Measurements from ENCODE around the gene SIVA1.

SIVA1 gene

GRCh38 chr14:104782808-104783139, 29.8 kb downstream of the SIVA1 start:
- no peaks in the 10 kb centered on the region for H3K9me3 ChIP-seq (ENCODE audit: severe bottlenecking)
- peaks cover 42% of the 10 kb centered on the region for H3K36me3 ChIP-seq (ENCODE audit: low read depth)
- ATAC-seq (ENCODE audit: low read depth), result no peak
- no peaks in the 10 kb centered on the region for H3K27me3 ChIP-seq (ENCODE audit: insufficient read depth, poor library complexity, severe bottlenecking)
- TF ChIP-seq CTCF (IDR thresholded peaks at IDR 0.05; ENCODE audit: poor library complexity, severe bottlenecking), result no peak
- H3K4me1 ChIP-seq (ENCODE audit: insufficient read depth, poor library complexity, severe bottlenecking), result no peaks in the 10 kb centered on the region
- H3K4me3 ChIP-seq (ENCODE audit: severe bottlenecking), result no peak overlapping the region
- no peak overlapping the region for H3K27ac ChIP-seq (ENCODE audit: poor library complexity, severe bottlenecking)
- DNase-seq (ENCODE audit: low spot score), result no peak

- Histone ChIP-seq H3K27ac (ENCODE audit: poor library complexity, severe bottlenecking) (no peak overlapping the region), H3K36me3 (ENCODE audit: low read depth) (peaks cover 50% of the 10 kb centered on the region), H3K9me3 (ENCODE audit: severe bottlenecking) (no peaks in the 10 kb centered on the region)
These were observed 30.7 kb downstream of the SIVA1 start for GRCh38 chr14:104783484-104784217.

GRCh38 chr14:104784218-104784568, 31.2 kb downstream of the SIVA1 start:
- H3K4me1 ChIP-seq (ENCODE audit: insufficient read depth, poor library complexity, severe bottlenecking), result no peaks in the 10 kb centered on the region
- no peak for DNase-seq (ENCODE audit: low spot score)
- no peak for TF ChIP-seq CTCF (IDR thresholded peaks at IDR 0.05; ENCODE audit: poor library complexity, severe bottlenecking)
- no peaks in the 10 kb centered on the region for H3K9me3 ChIP-seq (ENCODE audit: severe bottlenecking)
- no peak for ATAC-seq (ENCODE audit: low read depth)
- H3K4me3 ChIP-seq (ENCODE audit: severe bottlenecking), result no peak overlapping the region
- no peaks in the 10 kb centered on the region for H3K27me3 ChIP-seq (ENCODE audit: insufficient read depth, poor library complexity, severe bottlenecking)
- no peak overlapping the region for H3K27ac ChIP-seq (ENCODE audit: poor library complexity, severe bottlenecking)
- peaks cover 50% of the 10 kb centered on the region for H3K36me3 ChIP-seq (ENCODE audit: low read depth)

More at GRCh38 chr14:104783484-104784217, 30.7 kb downstream of the SIVA1 start:
- no peak for DNase-seq (ENCODE audit: low spot score)
- Histone ChIP-seq H3K27me3 (ENCODE audit: insufficient read depth, poor library complexity, severe bottlenecking) (no peaks in the 10 kb centered on the region), H3K4me1 (ENCODE audit: insufficient read depth, poor library complexity, severe bottlenecking) (no peaks in the 10 kb centered on the region), H3K4me3 (ENCODE audit: severe bottlenecking) (no peak overlapping the region)
- no peak for TF ChIP-seq CTCF (IDR thresholded peaks at IDR 0.05; ENCODE audit: poor library complexity, severe bottlenecking)
- ATAC-seq (ENCODE audit: low read depth), result no peak

- Histone ChIP-seq H3K36me3 (ENCODE audit: low read depth) (peaks cover 53% of the 10 kb centered on the region), H3K4me1 (ENCODE audit: insufficient read depth, poor library complexity, severe bottlenecking) (no peaks in the 10 kb centered on the region), H3K9me3 (ENCODE audit: severe bottlenecking) (no peaks in the 10 kb centered on the region), H3K27me3 (ENCODE audit: insufficient read depth, poor library complexity, severe bottlenecking) (no peaks in the 10 kb centered on the region), H3K4me3 (ENCODE audit: severe bottlenecking) (no peak overlapping the region), H3K27ac (ENCODE audit: poor library complexity, severe bottlenecking) (no peak overlapping the region)
- DNase-seq (ENCODE audit: low spot score), result no peak
- TF ChIP-seq CTCF (IDR thresholded peaks at IDR 0.05; ENCODE audit: poor library complexity, severe bottlenecking), result no peak
- no peak for ATAC-seq (ENCODE audit: low read depth)
These were observed 32.1 kb downstream of the SIVA1 start for GRCh38 chr14:104784846-104785707.

GRCh38 chr14:104785708-104786080, 32.7 kb downstream of the SIVA1 start:
- Histone ChIP-seq H3K27me3 (ENCODE audit: insufficient read depth, poor library complexity, severe bottlenecking) (no peaks in the 10 kb centered on the region), H3K4me3 (ENCODE audit: severe bottlenecking) (no peak overlapping the region), H3K27ac (ENCODE audit: poor library complexity, severe bottlenecking) (no peak overlapping the region), H3K9me3 (ENCODE audit: severe bottlenecking) (no peaks in the 10 kb centered on the region), H3K4me1 (ENCODE audit: insufficient read depth, poor library complexity, severe bottlenecking) (no peaks in the 10 kb centered on the region), H3K36me3 (ENCODE audit: low read depth) (peaks cover 51% of the 10 kb centered on the region)
- TF ChIP-seq CTCF (IDR thresholded peaks at IDR 0.05; ENCODE audit: poor library complexity, severe bottlenecking), result no peak
- ATAC-seq (ENCODE audit: low read depth), result no peak
- DNase-seq (ENCODE audit: low spot score), result no peak
